Skin of body (tissue), 2 donors: ENCODE results near the gene ABI3BP. TPM values are rescaled to one million over a fixed set of nuclear protein-coding genes. Genes with fewer than 3 reads are reported as not detected.
"Not testable (repeated sequence)": the region's sequence is repeated elsewhere in the genome, so short reads cannot be mapped to it uniquely, and the experiment has no call there.

Experiments
- DNase-seq: peaks from one replicate; lab custom pipeline; 2025; lab: John Stamatoyannopoulos, UW
- total RNA-seq: library from RNA; depleted of rRNA; stranded (reverse); fragments of >200 nt; gene quantifications from one replicate; pipeline ENCODE4 v1.2.3, GENCODE V29; 2014

Gene ABI3BP
- total RNA-seq, 1 donor from 2014 or later = 51.0 TPM

DNA sequence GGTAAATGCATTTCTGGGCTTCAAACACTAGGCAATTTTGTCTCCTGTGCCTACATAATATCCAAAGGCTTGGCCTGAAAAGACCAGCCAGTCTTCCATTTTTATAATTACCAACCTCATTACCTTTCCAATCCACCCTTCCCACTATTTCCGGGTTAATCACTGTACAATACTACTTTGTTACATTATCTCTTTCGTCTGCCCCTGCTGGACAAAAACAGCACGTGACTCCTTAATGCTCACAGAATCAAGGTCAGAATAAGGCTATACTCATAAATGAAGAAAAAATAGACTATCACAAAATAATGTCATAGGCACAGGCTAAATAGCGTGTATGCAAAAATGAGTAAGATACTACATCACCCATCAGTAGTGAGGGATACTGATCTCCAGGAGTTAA is 40.1 kb downstream of the ABI3BP start:
- DNase-seq = no peak

DNA sequence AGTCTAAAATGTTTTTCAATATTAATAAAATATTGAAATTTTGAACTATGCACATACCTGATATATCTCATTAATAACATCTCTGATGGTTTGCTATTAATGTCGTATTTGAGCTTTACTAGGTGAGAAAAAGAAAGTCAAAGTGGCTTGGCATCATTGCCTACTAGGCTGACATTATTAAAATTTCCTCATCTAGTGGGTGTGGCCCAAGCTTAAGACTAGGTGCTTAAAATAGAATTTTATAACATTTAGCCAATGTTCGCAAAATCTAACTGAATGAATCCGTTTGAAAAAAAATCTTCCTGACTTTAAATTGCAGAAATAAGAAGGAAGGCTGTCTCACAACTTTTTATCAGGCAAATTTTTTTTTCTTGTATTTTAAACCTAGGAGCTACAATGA is 46.1 kb downstream of the ABI3BP start:
- DNase-seq = no peak

DNA sequence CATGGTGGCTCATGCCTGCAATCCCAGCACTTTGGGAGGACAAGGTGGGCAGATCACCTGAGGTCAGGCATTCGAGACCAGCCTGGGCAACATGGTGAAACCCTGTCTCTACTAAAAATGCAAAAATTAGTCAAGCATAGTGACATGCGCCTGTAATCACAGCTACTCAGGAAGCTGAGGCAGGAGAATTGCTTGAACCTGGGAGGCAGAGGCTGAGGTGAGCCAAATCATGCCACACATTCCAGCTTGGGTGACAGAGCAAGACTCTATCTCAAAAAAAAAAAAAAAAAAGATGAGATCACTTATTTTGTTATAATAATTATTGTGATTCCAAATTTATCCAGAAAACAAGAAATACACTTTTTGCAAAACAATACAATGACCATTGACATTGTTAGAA is 47.1 kb downstream of the ABI3BP start:
- not testable (repeated sequence) for DNase-seq

DNA sequence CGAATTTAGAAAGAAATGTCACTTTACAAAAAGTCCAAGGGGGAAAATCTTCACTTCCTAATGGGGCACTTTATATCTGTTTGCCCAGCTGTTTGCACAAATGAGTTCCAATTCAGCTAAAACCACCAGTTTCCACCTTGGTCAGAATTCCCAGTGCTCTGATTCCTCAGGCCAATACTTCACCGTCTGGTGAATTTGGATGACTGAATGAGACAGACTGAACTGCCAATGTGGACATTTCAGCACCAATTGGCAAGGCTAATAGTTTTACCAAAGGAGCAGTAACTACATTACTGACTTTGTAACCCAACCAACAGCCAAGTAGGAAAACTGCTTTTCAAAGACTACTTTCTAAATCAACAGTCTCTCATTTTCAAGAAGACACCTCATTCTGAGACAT is 51.8 kb downstream of the ABI3BP start:
- no peak for DNase-seq

DNA sequence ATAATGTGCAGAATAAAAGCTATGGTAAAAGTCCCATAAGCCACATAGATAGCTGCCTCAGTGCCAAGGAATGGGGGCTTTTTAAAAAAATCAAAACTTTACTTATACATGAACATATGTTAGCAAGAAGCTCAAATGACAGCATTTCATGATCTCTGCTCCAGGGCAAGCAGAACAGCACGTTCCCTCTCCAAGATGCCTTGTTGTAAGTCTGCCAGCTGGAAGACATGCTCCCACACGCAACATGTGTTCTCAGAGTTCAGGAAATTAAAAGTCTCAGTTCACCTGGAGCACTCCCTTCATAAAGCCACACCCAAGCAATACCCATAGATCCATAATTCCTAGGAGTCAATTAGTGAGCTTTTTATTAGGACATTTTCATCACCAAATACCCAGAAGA is 52.2 kb downstream of the ABI3BP start:
- DNase-seq = peak; percentile 84

DNA sequence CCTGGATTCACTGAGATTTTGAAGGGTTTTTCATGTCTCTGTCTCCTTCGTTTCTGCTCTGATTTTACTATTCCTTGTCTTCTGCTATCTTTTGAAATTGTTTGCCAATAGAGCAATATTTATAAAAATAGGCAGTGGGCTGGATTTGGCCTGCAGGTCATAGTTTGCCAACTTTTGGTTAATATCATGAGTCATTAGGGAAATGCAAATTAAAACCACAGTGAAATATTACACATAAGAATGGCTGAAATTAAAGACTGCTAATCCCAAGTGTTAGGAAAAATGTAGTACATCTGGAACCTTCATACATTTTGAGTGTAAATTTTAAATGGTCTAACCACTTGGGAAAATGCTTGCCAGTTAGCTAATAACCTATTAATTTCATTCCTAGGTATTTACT is 56.3 kb downstream of the ABI3BP start:
- DNase-seq = no peak

DNA sequence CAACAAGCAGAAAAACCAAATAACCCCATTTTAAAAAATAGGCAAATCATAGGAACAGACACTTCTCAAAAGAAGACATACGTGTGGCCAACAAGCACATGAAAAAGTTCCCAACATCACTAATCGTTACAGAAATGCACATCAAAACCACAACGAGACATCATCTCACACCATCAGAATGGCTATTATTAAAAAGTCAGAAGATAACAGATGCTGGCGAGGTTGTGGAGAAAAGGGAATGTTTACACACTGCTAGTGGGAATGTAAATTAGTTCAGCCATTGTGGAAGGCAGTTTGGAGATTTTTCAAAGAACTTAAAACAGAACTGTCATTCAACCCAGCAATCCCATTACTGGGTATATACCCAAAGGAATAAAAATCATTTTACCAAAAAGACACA is 60.7 kb downstream of the ABI3BP start:
- DNase-seq = no peak

DNA sequence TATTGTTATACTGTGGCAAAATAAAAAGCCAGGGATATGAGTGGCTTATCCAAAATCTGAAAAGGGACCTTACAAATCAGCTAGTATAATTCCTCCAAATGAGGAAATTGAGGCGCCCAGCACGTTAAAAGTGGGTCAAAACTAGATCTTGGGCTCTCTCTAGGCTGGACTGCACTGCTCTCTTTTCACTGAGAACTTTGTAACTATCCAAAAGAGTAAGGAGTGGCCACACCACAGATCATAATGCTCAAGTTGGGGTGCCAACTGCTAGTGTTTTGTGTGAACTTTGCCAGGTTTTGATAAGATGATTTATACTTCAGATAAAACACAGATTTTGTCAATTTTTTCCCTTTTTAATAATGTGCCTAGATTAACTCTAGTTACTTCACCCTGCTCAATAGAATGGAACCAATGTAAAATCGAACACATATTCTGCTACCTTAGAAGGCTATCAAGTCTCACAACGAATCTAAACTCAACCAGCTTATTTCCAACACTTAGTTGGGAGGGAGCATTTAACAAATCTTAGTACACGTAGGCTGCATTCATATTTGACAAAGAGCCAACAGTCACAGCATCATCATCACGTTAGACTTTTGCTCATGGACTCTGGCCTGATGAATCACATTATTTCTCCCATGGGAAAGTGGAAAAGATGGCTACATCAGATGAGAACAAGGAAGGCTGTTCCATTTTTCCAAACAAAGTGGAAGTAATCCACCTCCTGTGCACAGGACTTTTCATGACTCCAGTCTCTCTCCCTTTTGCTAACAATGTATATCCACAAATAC is 64.4 kb downstream of the ABI3BP start:
- no peak for DNase-seq

DNA sequence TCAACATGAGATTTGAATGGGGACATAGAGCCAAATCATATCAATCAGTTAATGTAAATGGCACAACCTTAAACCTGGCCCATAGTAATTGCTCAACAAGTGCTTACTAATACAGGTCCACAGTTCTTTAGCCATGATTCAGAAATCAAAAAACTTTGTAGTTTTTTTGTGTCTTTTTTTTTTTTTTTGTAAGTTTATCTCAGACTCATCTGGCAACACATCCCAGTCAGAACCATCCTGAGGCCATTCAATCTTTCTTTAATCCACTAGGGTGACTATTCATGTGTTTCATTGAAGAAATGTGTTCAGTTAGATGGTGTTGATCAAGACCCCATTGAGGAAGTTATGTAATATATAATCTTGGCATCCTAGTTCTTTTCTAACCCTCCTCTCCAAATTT is 65.4 kb downstream of the ABI3BP start:
- no peak for DNase-seq

DNA sequence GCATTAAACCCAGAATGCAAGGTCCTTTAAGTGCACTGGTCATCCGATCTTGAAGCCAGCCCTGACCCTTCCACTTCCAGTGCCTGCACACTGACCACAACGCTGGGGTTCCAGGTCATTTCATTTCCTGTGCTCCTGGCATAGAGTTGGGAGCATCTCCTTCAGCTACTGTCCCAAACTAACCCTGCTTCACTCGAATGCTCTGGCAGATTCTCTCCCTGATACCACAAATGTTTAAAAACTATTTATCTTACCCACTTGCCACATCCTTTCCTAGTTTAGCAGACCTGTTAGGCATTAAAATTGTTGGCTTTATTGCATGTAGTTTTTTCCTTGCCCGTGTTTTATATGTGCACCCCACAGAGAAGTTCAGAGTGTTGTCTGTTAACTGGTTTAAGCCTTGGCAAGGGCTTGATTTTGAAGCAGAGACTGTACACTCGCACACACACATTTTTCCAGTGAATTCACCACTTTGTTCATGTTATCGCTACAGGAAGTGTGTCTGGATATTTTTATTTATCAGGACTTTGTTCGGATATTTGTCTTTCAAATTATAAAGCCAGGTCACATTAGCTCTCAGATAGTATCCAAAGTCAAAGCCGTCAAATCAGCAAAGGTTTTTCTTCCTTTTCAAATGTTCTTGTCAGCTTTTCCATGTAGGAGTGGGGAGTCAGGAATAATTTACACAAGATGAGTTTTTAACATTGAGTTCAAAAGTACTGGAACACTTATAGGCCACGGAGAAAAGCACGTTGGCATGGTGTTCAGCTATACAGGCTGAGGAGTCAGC is 77.3 kb downstream of the ABI3BP start:
- no peak for DNase-seq

DNA sequence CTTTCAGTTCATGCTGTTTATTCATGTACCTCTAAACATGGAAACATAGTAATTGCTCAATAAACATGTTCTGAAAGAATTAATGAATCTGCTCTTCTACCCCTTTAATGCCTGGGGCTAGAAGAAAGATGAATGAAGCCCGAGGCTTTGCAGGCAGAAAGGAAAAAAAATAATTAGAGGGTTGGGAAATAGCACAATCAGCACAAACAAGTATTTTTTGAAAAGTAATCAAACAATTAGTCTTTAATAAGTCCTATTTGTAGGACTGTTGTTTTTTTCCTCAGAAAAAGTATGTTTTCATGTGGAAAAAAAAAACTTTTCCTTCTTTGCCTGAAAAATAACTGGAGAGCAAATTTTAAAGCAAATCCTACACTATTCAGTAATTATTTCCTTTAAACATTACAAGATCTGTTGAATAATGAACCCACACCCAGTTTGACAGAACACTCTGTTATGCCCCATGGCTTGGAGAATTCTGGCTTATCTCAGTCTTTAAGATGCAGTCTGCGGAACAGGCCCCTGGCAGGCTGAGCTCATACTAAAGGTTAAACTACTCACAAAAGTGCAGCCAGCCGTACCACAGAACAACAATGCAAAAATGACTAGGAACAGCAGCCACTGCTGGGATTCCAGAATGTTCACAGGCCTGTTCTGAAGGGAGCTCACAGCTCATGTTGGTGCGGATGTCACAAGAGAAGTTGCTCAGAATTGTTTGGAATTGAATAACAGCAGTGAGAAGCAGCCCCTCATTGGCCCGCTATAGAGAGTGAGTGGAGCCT is 79.2 kb downstream of the ABI3BP start:
- DNase-seq = no peak

DNA sequence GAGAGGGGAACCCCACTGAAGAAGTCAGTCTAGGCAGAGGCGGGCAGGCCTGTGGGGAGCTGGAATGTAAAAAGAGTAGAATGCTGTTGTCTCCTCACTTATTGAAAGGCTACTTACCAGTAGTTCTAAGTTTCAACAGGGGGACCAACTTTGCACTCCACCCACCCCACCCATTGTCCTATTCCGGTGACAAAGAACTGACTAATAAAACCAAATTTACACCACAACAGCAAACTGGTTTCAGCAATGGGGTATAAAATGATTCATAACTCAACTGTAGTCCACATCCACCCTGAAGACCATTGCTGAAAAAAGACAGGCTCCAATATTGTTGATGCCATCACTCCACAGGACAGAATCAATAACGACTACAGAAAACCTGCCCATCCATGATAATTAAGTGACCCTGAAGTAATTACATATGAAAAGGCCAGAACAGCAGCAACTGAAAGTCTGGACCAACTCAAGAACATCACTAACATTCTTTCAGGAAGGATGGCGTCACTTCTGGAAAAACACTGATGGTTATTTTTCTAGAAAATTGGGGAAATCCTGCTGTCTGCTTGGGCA is 80.2 kb downstream of the ABI3BP start:
- no peak for DNase-seq

DNA sequence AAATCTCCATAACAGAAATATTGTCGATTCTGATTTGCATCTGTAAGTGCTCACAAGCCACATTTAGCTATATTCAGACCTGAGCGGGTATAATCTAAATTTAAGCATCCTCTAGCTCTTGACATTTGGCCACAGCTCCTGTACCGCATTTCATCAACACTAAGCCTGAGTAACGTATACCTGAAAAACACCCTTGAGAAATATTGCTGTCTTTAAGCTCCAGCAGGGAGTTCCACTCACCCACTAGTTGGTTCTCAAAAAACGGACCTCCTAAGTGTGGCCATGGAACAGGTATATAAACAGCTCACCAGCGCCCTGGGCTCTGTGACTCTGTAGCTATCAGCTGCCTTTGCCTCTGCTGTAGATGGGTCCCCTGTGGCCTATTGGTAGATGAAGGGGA is 80.7 kb downstream of the ABI3BP start:
- no peak for DNase-seq

DNA sequence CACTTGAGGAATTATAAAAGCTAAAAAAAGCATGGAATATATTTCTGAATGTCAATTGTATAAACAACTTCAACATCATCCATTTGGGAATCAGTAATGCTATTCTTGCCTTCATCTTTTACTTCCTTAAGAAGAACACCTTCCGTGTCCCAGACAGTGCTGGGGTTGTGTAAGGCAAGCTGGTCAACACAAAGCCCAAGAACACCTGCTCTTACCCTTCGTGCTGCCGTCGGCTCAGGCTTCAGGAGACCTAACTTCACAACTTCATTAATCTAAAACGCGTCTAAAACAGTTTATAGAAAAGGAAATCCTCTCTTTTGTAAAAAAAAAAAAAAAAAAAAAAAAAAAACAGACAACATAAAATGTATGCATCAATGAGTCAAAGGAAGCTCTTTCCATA is 81.3 kb downstream of the ABI3BP start:
- no peak for DNase-seq

DNA sequence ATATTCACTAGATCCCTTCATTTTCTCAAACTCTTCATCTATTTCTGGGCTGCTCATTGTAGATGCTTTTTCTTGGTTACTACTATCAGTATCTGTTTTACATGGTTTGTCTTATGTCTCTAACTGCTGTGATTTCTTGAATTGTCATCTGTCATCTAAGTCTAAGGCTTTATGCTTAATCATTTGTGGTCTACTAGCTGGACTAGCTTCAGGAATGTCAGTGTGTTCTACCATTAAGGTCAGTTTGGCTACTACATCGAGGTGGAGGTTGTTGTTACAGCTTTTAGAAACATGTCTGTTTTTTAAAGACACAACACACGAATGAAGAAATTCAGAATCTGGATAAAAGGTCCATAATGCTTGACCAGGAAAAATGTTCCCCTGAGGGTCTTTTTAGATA is 82.2 kb downstream of the ABI3BP start:
- DNase-seq = no peak

DNA sequence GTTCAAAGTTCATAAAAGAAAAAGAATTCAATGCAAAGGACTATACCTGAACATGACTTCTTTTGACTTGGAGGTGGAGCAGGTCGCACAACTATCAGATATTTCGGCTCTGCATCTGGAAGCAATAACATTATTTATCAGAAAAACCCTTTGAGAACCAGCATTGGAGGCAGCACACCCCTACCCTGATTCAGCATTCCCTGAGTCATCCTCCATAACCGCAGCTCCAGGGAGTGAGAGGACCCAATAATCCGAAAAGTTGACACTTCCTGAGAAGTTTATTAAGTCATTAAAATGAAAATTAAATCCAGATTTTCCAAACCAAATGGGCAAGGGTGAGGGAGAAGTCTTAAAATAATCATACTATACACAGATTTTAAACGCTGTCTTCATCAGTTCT is 90.6 kb downstream of the ABI3BP start:
- peak; percentile 37 for DNase-seq

DNA sequence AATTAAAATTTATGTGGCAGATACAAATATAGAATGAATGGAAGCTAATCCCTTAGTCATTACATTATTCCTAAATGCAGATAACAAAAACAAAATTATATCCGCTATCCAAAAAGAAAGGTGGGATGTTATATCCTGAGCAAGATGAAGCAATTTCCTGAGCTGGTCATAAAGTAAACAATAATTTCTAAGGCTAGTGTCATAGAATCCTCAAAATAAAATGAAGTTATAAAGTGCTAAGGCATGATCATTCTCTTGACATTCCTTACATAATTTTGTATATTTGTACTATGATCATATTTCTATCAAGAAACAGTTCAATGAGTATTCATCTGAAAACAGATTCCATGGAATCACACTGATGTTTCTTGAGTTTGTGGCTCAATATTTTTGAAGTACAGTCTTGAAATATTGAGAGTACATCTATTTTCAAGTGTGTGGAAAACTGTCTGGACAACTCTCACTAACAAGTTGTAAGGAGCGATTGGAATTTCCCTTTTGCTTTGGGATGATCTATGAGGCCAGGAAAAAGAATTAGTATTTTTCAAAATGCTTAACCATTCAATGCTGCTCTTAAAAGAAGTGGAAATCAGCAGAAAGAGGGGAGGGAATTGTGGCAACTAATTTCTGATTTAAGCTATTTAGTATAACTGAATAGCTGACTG is 92.4 kb downstream of the ABI3BP start:
- DNase-seq = no peak

DNA sequence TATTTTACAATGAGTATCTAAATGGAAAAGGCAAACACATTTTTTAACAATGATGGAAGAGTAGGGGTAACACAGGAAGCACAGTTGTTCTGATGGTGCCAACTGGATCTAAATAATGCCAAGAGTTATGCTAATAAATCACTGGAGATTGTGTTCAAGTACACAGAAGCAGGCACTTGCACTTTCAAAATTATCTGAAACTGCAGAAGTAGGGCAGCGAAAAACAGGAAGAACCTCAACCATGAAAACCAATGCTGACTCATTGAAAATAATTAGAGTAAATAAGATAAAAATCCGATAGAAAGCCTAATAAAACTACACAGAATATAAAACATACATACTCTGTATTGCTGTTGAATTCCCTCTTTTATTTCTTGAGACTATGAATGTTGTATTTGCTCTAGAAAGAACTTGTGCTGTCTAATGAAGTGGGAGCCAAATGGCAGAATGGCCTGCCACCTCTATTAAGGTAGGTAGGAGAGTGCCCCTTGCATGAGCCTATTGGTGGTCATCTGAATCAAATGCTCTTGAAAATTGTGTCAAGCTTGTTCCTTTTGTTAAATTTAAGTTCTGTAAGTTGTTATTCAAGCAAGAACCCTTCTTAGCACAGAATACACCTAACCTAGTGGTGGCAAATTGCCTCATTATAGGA is 93.7 kb downstream of the ABI3BP start:
- DNase-seq = no peak

DNA sequence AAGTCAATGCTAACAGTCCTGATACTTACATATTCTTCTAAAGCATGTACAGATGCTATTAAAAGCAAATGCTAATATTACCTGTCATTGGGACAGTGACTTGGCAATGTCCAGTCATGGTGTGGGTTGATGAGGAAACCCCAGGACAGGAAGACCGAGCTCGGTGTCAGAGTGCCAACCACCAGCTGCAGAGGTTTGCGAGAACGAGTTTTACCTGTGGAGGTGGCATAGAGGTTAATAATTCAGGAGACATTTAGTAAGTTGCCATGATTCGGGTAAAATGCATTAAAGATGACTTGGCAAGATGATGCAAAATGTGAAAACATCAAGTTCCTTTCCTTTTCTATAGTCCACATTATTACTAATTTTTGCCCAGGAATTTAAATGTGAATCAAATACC is 94.5 kb downstream of the ABI3BP start:
- no peak for DNase-seq

DNA sequence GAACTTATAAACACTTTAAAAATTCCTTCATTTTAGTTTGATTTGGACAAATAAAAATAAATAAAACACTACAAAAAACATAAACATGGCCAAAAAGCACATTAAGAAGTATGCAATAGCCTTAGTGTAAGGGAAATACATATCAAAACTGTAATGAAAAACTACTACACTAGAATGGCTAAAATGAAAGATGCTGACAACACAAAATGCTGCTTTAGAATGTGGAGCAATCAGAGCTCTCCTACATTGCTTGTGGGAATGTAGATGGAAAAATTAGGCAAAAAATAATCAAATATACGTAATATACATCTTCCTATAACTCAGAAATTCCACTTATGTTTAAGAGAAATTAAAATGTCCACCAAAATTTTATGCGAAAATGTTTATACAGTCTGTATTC is 96.2 kb downstream of the ABI3BP start:
- no peak for DNase-seq

DNA sequence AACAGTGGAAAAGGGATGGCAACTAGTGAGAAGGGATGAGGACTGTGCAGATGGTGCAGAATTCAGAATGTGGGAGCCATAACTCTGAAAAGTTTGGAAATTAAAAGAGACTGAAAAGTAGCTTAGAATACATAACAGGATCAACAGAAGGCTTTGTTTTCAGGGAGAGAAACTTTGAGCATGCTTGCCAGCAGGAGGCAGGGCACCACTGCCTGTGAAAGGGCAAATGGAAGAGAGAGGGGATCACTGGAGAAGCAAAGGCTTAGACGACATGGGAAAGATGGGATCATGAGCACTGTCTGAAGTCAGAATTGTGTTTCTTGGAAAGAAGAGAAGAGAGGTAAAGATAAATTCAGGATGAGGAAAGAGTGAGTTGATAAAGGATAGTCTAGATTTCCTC is 99.6 kb downstream of the ABI3BP start:
- no peak for DNase-seq
